ENCODE results near the gene NOSTRIN. TPM values are rescaled to one million over a fixed set of nuclear protein-coding genes. Genes with fewer than 3 reads are reported as not detected.

The NOSTRIN gene
- total RNA-seq, 2 experiments from 2014 or later: not detected

GRCh38 chr2:168894101-168894500, 91.7 kb downstream of the NOSTRIN start:
- TF ChIP-seq EZH2phosphoT487 (IDR thresholded peaks at IDR 0.05; ENCODE audit: borderline replicate concordance, low read depth, low read length): no peak
- TF ChIP-seq CTCF (conservative IDR thresholded peaks at IDR 0.05; ENCODE audit: low read length): no peak
- DNase-seq (ENCODE audit: low spot score): no peak
- H3K4me1 ChIP-seq (ENCODE audit: insufficient read depth, low read length, poor library complexity, severe bottlenecking): peaks cover 4% of the 10 kb centered on the region
- no peak overlapping the region for H3K4me2 ChIP-seq (ENCODE audit: low read length)
- intact Hi-C loops (cut with micrococcal nuclease; ENCODE audit: unreplicated experiment): loop anchor here (10.0 kb wide), 1 partner anchor 649 kb away; the partner anchor contains the start of gene STK39
- ChIA-PET CTCF (ENCODE audit: unreplicated experiment) (no interaction called here), POLR2A (interaction anchor here (0.5 to 1.4 kb wide), 3 partner anchors 8 to 97 kb away, joined by 3 to 8 read pairs (median 3); no protein-coding TSS in a partner anchor)
- H3K9me3 ChIP-seq (ENCODE audit: low read length): no peaks in the 10 kb centered on the region
- peaks cover 10% of the 10 kb centered on the region for H3K79me2 ChIP-seq (ENCODE audit: insufficient read depth, low read depth, low read length)
- no peak overlapping the region for H2AFZ ChIP-seq (ENCODE audit: low read length)
- no peaks in the 10 kb centered on the region for H3K36me3 ChIP-seq (ENCODE audit: insufficient read depth, low read length)
- no peaks in the 10 kb centered on the region for H4K20me1 ChIP-seq (ENCODE audit: insufficient read depth, low read length)
- H3K27ac ChIP-seq (ENCODE audit: low read depth, low read length, poor library complexity, severe bottlenecking): no peak overlapping the region
- peaks cover 3% of the 10 kb centered on the region; the same call in 1 of the 2 replicates for H3K9me2 ChIP-seq (ENCODE audit: insufficient read depth, low read length)
- no TSS peak for BruUV-seq (replicated peaks)
- H3K4me3 ChIP-seq (ENCODE audit: low read depth, low read length, poor library complexity, severe bottlenecking): no peak overlapping the region

GRCh38 chr2:168894720-168895119, 92.3 kb downstream of the NOSTRIN start:
- TF ChIP-seq EZH2phosphoT487 (IDR thresholded peaks at IDR 0.05; ENCODE audit: borderline replicate concordance, low read depth, low read length): no peak
- TF ChIP-seq CTCF (conservative IDR thresholded peaks at IDR 0.05; ENCODE audit: low read length): no peak
- H3K4me3 ChIP-seq (ENCODE audit: low read depth, low read length, poor library complexity, severe bottlenecking): no peak overlapping the region
- no peak overlapping the region for H2AFZ ChIP-seq (ENCODE audit: low read length)
- POLR2A ChIA-PET: interaction anchor here (1.4 kb wide), 1 partner anchor 9 kb away, joined by 8 read pairs; no protein-coding TSS in a partner anchor
- peaks cover 3% of the 10 kb centered on the region; the same call in 1 of the 2 replicates for H3K9me2 ChIP-seq (ENCODE audit: insufficient read depth, low read length)
- DNase-seq (ENCODE audit: low spot score): no peak
- H3K4me2 ChIP-seq (ENCODE audit: low read length): no peak overlapping the region
- H3K27ac ChIP-seq (ENCODE audit: low read depth, low read length, poor library complexity, severe bottlenecking): no peak overlapping the region
- H4K20me1 ChIP-seq (ENCODE audit: insufficient read depth, low read length): no peaks in the 10 kb centered on the region
- intact Hi-C loops (cut with micrococcal nuclease; ENCODE audit: unreplicated experiment): loop anchor here (10.0 kb wide), 1 partner anchor 650 kb away; the partner anchor contains the start of gene STK39
- BruUV-seq (replicated peaks): no TSS peak
- H3K4me1 ChIP-seq (ENCODE audit: insufficient read depth, low read length, poor library complexity, severe bottlenecking): no peaks in the 10 kb centered on the region
- no peaks in the 10 kb centered on the region for H3K9me3 ChIP-seq (ENCODE audit: low read length)
- H3K36me3 ChIP-seq (ENCODE audit: insufficient read depth, low read length): no peaks in the 10 kb centered on the region
- H3K79me2 ChIP-seq (ENCODE audit: insufficient read depth, low read depth, low read length): peaks cover 4% of the 10 kb centered on the region
- CTCF ChIA-PET (ENCODE audit: unreplicated experiment): no interaction called here

GRCh38 chr2:168895771-168896170, 93.3 kb downstream of the NOSTRIN start:
- no peak for TF ChIP-seq CTCF (conservative IDR thresholded peaks at IDR 0.05; ENCODE audit: low read length)
- TF ChIP-seq EZH2phosphoT487 (IDR thresholded peaks at IDR 0.05; ENCODE audit: borderline replicate concordance, low read depth, low read length): no peak
- intact Hi-C loops (cut with micrococcal nuclease; ENCODE audit: unreplicated experiment): loop anchor here (10.0 kb wide), 1 partner anchor 651 kb away; the partner anchor contains the start of gene STK39

More at GRCh38 chr2:168895771-168896170, 93.3 kb downstream of the NOSTRIN start:
- Histone ChIP-seq H3K4me1 (ENCODE audit: insufficient read depth, low read length, poor library complexity, severe bottlenecking) (no peaks in the 10 kb centered on the region), H4K20me1 (ENCODE audit: insufficient read depth, low read length) (no peaks in the 10 kb centered on the region), H3K4me3 (ENCODE audit: low read depth, low read length, poor library complexity, severe bottlenecking) (no peak overlapping the region), H3K36me3 (ENCODE audit: insufficient read depth, low read length) (no peaks in the 10 kb centered on the region), H2AFZ (ENCODE audit: low read length) (no peak overlapping the region), H3K79me2 (ENCODE audit: insufficient read depth, low read depth, low read length) (no peaks in the 10 kb centered on the region), H3K27ac (ENCODE audit: low read depth, low read length, poor library complexity, severe bottlenecking) (no peak overlapping the region), H3K9me2 (ENCODE audit: insufficient read depth, low read length) (peaks cover 3% of the 10 kb centered on the region; the same call in 1 of the 2 replicates), H3K9me3 (ENCODE audit: low read length) (no peaks in the 10 kb centered on the region), H3K4me2 (ENCODE audit: low read length) (no peak overlapping the region)
- no peak for DNase-seq (ENCODE audit: low spot score)
- BruUV-seq (replicated peaks): no TSS peak
- CTCF ChIA-PET (ENCODE audit: unreplicated experiment): no interaction called here
- POLR2A ChIA-PET: no interaction called here

Data from OCI-LY7 (cell line).